HG03378 (cell line): ENCODE measurements around the gene SLC25A3.
"Not testable (repeated sequence)": the region's sequence is repeated elsewhere in the genome, so short reads cannot be mapped to it uniquely, and the experiment has no call there.

ENCODE experiments used
- ATAC-seq: cut with Tn5 transposase; IDR thresholded peaks from one replicate; pipeline ENCODE4 v1.9.1; 2021; ENCODE audit warnings: mild to moderate bottlenecking, moderate library complexity; ENCODE audit not compliant: unreplicated experiment

The SLC25A3 gene

GRCh38 chr12:98594050-98594835 lies 757 bp downstream of the SLC25A3 start:
- no peak for ATAC-seq

DNA sequence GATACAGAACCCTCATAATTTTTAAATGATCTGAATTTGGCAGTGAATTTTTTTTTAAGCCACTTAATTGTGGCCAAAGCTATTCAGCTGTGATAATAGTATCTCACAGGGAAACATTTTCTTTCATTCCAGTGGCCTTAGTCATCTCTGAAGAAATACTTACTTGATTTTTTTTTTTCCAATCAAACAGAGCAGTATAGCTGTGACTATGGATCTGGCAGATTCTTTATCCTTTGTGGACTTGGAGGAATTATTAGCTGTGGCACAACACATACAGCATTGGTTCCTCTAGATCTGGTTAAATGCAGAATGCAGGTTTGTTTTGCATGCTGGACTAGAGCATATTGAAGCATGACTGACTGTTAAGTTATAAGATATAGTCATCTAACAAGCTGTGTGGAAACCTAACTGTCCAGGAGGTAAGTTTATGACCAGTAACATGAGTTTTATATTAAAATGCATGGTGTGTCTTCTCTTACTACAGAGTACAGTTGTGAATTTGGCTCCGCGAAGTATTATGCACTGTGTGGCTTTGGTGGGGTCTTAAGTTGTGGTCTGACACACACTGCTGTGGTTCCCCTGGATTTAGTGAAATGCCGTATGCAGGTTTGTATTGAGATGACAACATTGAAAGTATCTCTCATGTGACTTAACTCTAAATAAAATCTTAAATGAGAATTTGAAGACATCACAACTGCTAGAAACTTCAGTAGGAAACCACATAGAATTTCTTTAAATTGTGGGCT lies 1.9 kb downstream of the SLC25A3 start:
- no peak for ATAC-seq

DNA sequence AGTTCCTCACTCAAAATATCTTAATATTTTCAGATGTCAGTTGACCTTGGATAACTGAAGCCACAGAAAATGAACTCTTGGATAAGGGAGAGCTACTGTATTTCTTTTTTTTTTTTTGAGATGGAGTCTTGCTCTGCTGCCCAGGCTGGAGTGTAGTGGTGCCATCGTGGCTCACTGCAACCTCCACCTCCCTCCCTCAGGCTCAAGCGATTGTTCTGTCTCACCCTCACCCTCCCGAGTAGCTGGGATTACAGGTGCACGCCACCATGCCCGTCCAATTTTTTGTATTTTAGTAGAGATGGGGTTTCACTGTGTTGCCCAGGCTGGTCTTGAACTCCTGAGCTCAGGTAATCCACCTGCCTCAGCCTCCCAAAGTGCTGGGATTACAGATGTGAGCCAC lies 3.8 kb downstream of the SLC25A3 start:
- ATAC-seq, result not testable (repeated sequence)

GRCh38 chr12:98601924-98602323 lies 8.4 kb downstream of the SLC25A3 start:
- no peak for ATAC-seq

DNA sequence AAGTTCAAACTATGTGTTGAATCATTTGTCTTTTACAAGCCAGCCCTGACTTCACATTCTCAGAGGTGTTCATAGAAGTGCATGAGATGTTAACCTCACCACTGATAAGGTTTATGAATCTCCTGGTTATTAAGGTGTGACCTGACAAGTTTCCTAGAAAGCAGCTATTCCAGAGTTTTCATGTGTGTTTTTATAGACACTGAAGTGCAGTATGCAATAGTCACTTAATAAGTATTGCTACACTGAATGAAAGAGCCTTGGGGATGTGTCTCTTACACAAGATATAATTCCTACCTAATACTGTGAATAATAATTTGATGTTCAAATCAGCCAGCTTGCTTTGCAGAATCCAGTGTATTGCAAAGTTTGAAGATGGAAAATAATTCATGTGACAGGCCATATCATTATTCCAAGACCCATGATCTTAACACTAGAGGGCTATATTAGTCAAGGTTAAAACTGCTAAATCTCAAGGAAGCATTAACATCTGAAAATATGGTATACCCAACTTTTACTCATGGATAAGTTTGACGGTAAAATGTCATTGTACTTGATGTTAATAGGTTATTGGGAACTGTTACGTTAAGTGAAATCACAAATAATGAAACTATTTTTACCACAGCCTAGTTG lies 13.0 kb downstream of the SLC25A3 start:
- ATAC-seq, result no peak

DNA sequence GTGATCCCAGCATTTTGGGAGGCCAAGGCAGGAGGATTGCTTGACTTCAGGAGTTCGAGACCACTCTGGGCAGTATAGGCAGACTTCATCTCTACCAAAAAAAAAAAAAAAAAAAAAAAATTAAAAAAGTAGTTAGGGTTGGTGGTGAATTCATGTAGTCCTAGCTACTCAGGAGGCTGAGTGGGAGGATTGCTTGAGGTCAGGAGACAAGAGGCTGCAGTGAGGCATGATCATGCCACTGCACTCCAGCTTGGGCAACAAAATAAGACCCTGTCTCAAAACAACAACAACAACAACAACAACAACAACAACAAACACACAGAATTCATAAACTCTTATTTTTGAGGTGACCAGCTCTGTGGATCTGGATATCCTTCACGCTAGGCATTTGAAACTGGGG lies 17.1 kb downstream of the SLC25A3 start:
- no peak for ATAC-seq

GRCh38 chr12:98612696-98613334 lies 19.3 kb downstream of the SLC25A3 start:
- peak; percentile 93 for ATAC-seq

DNA sequence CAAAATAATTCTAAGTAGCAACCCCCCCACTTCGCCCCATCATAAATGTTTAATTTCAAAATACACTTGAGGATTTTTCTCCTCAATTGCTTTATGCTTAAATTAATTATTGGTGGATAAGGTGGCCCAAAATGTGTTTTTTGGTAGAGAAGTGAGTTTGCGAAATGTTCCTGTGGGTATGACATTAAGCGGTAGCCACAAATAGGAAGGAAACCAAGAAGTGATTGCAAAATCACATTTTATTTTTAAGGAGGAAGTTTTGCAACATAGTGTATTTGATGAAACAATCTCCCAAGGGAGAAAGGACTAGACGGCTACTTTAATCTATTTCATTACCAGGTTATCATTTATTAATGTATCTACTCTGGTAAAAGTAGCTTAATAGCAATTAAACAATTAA lies 25.5 kb downstream of the SLC25A3 start:
- no peak for ATAC-seq

DNA sequence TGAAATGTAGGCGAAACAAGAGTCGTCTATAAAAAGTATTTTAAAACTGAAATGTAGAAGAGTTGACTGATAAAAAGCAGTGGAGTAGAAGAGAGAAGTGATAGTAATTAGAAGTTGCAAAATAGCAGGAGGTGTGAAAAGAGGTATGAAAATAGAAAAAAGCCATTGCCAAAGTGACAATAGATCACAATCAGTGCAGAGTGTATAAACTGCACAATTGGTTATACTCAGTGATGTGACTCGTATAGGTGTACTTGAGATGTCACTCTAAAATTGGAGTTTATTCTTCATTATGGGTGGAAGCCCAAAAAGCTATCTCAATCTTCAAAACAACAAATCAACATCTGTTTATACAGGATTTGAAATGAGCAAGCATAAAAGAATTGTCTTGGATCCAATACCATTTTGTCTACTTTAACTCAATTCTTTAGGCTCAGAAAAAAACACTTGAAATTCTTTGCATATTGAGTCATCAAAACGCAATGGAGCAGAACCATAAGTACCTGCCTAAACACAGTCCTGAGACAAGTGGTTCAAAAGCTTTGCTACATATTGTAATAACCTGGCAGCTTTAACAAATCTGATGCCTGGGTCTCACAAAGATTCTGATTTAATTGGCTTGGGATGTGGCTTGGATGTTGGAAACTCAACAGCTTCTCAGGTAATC lies 42.3 kb downstream of the SLC25A3 start:
- peak; percentile 89 for ATAC-seq

GRCh38 chr12:98637068-98637467 lies 43.6 kb downstream of the SLC25A3 start:
- ATAC-seq, result no peak

- no peak for ATAC-seq
These were observed 44.5 kb downstream of the SLC25A3 start for GRCh38 chr12:98638009-98638408.

DNA sequence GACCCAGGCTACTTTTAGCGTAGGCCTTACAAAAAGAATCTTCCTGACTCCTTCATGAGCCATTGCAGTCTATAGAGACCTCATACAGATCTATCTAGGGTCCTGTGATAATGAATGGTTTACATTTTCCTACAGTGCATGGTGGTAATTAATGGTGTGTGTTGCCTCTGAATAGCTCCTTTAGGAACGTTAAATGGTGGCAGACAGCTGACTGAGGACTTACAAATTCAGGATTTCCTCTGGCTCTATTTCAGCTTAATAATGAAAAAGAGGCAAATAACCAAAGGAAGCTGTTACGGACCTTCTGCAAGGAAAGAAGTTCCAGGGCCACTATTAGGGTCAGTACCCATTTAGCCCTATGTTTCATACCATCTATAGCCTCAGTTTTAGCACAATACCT lies 46.0 kb downstream of the SLC25A3 start:
- no peak for ATAC-seq

- not testable (repeated sequence) for ATAC-seq
These were observed 49.3 kb downstream of the SLC25A3 start for GRCh38 chr12:98642801-98643200.

DNA sequence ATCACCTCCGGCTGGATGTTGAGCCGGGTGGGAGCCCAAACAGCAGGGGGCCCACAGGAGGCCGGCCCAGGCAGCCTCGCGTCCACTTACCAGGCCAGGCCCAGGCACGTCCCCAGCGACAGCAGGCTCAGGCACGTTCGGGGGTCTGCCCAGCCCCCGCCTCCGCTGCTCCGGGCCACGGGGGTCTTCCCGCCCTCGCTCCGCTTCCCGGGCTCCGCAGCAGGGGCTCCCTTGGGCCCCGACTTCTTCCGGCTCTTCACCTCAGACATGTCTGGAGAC lies 50.9 kb downstream of the SLC25A3 start:
- peak; percentile 19 for ATAC-seq

- ATAC-seq, result peak; percentile 83
These were observed 51.5 kb downstream of the SLC25A3 start, which contains the start of the genes APAF1 and IKBIP for GRCh38 chr12:98644712-98645571. Gene APAF1 (plus strand): TSS chr12:98645290. CDS start chr12:98648360, 3,070 bp downstream. Gene IKBIP (minus strand): TSS chr12:98644788. CDS start chr12:98644701, 87 bp downstream.

DNA sequence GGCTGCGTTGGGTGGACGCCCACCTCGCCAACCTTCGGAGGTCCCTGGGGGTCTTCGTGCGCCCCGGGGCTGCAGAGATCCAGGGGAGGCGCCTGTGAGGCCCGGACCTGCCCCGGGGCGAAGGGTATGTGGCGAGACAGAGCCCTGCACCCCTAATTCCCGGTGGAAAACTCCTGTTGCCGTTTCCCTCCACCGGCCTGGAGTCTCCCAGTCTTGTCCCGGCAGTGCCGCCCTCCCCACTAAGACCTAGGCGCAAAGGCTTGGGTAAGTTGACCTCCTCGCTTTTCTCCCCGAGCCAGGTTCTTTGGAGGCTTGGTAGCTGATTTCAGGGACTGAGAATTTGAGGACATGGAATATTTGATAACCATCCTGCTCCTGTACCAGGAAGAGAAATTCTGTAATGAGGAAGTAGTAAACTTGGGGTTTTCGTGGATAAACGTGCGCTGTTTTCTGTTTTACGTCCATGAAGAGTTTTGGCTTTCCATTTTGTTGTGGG lies 52.1 kb downstream of the SLC25A3 start:
- peak; percentile 0 for ATAC-seq

- no peak for ATAC-seq
These were observed 53.0 kb downstream of the SLC25A3 start for GRCh38 chr12:98646294-98647090.

GRCh38 chr12:98651328-98651727 lies 57.8 kb downstream of the SLC25A3 start:
- no peak for ATAC-seq
